Endothelial cell (in vitro differentiated cells): Measurements from ENCODE around the gene VWA3B. TPM values are rescaled to one million over a fixed set of nuclear protein-coding genes. Genes with fewer than 3 reads are reported as not detected.

Source experiments
- DNase-seq: peaks from one replicate; pipeline ENCODE4 v3.0.0; 2021; ENCODE audit warnings: low spot score
- H3K27ac Mint-ChIP-seq: one replicate; pipeline ENCODE4 v1.8.0; 2021; ENCODE audit warnings: mixed read lengths, inconsistent platforms; ENCODE audit not compliant: unreplicated experiment
- H3K27me3 Mint-ChIP-seq: one replicate; pipeline ENCODE4 v1.8.0; 2021; ENCODE audit warnings: mild to moderate bottlenecking, moderate library complexity, mixed read lengths, inconsistent platforms; ENCODE audit not compliant: unreplicated experiment
- H3K36me3 Mint-ChIP-seq: one replicate; pipeline ENCODE4 v1.8.0; 2021; ENCODE audit warnings: mild to moderate bottlenecking, low read depth, mixed read lengths, inconsistent platforms; ENCODE audit not compliant: unreplicated experiment
- H3K4me1 Mint-ChIP-seq: one replicate; pipeline ENCODE4 v1.8.0; 2021; ENCODE audit warnings: mild to moderate bottlenecking, mixed read lengths, inconsistent platforms; ENCODE audit not compliant: unreplicated experiment
- H3K4me3 Mint-ChIP-seq: one replicate; pipeline ENCODE4 v1.8.0; 2021; ENCODE audit warnings: mild to moderate bottlenecking, mixed read lengths, inconsistent platforms; ENCODE audit not compliant: unreplicated experiment
- H3K9me3 Mint-ChIP-seq: one replicate; pipeline ENCODE4 v1.8.0; 2021; ENCODE audit warnings: mixed read lengths, inconsistent platforms; ENCODE audit not compliant: unreplicated experiment
- total RNA-seq: library from RNA; stranded (reverse); fragmentation: NEBNext Ultra II Directional; extraction: Animal tissue kit (Norgen Biotek cat#: 25700); gene quantifications from one replicate; pipeline ENCODE4 v1.2.1, GENCODE V29; 2021; ENCODE audit not compliant: unreplicated experiment
- TF ChIP-seq, protein P1 (sequence below): fragments of 200-600 bp; sonication (generic); IDR thresholded peaks from one replicate; pipeline ENCODE4 v1.5.0; 2021; ENCODE audit warnings: antibody characterized with exemption; ENCODE audit not compliant: unreplicated experiment

VWA3B gene
- total RNA-seq, 1 donor from 2014 or later, result not detected

DNA sequence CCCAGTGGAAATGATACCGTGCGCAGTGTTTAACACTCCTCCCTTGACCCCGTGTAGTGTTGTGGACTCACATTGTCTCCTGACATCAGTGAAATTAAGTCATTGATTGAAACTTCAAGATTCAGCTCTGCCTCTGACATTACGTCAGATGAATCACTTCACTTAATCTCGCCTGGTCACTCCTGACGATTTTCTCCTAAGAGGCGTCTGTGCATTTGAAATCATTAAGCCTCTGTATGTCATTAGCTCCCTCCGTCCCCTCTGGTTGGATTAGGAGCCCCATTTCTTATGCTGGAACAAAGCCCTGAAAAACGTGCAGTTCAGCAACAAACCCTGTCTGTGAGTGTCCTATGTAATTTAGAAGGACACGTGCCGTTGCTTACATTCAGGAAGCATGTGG is 222.6 kb downstream of the VWA3B start:
- TF ChIP-seq, protein P1, sequence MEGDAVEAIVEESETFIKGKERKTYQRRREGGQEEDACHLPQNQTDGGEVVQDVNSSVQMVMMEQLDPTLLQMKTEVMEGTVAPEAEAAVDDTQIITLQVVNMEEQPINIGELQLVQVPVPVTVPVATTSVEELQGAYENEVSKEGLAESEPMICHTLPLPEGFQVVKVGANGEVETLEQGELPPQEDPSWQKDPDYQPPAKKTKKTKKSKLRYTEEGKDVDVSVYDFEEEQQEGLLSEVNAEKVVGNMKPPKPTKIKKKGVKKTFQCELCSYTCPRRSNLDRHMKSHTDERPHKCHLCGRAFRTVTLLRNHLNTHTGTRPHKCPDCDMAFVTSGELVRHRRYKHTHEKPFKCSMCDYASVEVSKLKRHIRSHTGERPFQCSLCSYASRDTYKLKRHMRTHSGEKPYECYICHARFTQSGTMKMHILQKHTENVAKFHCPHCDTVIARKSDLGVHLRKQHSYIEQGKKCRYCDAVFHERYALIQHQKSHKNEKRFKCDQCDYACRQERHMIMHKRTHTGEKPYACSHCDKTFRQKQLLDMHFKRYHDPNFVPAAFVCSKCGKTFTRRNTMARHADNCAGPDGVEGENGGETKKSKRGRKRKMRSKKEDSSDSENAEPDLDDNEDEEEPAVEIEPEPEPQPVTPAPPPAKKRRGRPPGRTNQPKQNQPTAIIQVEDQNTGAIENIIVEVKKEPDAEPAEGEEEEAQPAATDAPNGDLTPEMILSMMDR, result no peak
- Mint-ChIP-seq H3K4me1 (peaks cover 22% of the 10 kb centered on the region), H3K27ac (no peak overlapping the region), H3K9me3 (peaks cover 4% of the 10 kb centered on the region), H3K27me3 (peaks cover 3% of the 10 kb centered on the region), H3K36me3 (no peaks in the 10 kb centered on the region), H3K4me3 (no peak overlapping the region)
- no peak for DNase-seq

DNA sequence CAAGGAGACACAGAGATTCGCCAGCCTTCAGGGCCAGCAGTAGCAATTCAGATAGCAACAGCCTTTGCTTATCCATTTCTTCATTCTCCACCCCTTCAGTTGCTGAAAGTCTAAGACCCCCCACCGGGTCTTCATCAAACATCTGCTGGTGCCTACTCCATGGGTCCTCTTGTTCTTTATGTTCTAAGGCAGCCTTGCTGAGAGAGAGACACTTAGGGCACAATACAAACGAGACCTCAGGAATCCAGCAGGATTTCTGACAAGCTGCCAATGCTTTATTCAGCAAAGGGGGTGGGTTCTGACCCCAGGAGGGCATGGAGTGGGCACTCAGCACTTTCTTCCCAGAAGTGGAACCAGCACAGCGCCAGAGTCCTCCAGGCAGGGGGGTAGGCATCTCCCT is 223.0 kb downstream of the VWA3B start:
- no peak overlapping the region for H3K4me3 Mint-ChIP-seq
- H3K4me1 Mint-ChIP-seq, result peaks cover 22% of the 10 kb centered on the region
- H3K9me3 Mint-ChIP-seq, result peaks cover under 1% of the 10 kb centered on the region
- TF ChIP-seq, protein P1, result no peak
- H3K27ac Mint-ChIP-seq, result no peak overlapping the region
- DNase-seq, result no peak
- peaks cover 2% of the 10 kb centered on the region for H3K27me3 Mint-ChIP-seq
- H3K36me3 Mint-ChIP-seq, result no peaks in the 10 kb centered on the region

DNA sequence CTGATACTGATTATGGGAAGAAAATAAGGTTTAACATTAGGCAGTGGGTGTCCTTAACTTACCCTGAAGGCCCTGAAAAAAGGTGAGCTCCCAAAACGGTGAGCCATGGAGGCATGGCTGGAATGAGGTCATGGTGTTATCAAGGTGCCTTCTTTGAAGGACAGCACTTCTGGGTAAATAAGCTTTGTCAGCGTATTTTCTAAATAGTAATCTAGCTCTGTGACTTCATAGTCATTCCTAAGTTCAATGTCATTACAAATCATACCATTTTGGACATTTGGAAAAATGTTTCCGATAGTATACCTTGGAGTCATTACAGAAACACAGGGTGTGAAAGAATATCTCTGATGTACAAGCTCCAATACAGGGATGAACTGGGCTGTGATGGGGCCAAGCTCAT is 224.1 kb downstream of the VWA3B start:
- Mint-ChIP-seq H3K4me1 (peaks cover 22% of the 10 kb centered on the region), H3K9me3 (no peaks in the 10 kb centered on the region), H3K36me3 (no peaks in the 10 kb centered on the region), H3K27me3 (no peaks in the 10 kb centered on the region), H3K4me3 (no peak overlapping the region), H3K27ac (no peak overlapping the region)
- TF ChIP-seq, protein P1, result no peak
- DNase-seq, result no peak

DNA sequence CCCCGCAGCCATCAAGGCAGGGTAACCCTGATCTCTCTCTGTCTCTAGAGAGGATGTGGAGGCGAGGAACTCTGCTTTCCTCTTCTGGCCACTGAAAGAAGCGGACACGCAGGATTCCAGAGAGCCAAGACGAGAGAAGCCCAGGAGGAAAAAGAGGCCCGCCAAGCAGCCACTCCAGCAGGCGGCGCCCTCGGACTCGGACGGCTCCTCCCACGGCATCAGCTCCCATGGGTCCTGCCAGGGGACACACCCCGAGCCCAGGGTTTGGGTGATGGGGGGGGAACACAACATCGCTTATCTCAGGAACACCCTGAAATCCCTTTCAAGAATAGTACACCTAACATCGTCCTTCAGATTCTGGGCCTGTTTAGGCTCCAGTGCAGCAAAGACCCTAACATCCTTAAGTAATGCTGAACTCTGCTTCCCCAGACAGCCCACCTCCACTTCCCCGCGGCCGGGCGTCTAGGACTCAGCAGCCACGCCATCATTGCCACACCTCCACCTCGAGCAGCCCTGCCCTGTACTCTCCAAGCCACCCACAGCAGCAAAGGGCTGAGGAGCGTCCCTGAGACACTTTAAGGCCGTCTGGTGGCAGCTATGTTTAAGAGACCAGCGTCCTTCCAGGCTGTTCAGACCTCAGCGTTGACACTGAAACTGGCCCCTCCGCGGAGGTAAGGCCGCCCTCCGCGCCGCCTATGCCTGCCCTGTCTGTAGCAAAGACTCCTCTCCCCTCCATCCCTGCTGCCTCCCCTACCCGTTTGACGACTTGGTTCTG is 225.0 kb downstream of the VWA3B start:
- H3K27ac Mint-ChIP-seq, result no peak overlapping the region
- H3K36me3 Mint-ChIP-seq, result no peaks in the 10 kb centered on the region
- H3K4me3 Mint-ChIP-seq, result no peak overlapping the region
- no peaks in the 10 kb centered on the region for H3K9me3 Mint-ChIP-seq
- peaks cover 22% of the 10 kb centered on the region for H3K4me1 Mint-ChIP-seq
- DNase-seq, result no peak
- TF ChIP-seq, protein P1, result no peak
- no peaks in the 10 kb centered on the region for H3K27me3 Mint-ChIP-seq

DNA sequence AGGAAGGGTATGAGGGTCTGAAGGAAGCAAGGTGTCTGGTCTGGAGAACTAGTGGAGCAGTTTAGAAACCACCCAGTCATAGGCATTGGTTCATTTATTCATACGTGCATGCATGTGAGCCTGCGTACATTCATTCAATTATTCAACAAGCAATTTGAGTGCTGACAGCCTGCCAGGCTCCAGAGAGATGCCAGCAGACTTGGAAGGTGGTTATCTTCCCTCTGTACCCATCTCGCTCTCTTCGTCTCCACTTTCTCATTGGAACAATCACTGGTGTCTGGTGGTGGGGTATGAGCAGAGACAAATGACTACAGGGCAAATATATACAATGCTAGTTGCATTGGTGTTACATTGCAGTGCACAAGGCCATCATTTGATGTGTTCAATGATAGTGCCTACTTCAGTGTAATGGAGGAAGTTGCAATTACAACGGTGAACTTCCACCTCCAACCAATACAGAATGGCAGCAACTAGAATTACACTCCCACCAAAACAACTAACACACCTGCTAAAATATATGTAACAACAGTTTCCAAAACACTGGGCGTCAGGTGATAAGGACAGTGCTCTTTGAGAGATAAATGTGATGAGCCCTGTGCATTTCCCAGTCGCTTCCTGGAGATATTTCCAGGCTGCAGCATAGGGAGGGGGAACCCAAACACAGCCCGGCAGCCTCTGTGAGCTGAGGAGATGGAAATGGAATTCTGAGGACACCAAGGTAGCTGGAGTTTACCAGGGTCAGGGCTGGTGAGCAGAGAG is 226.7 kb downstream of the VWA3B start:
- Mint-ChIP-seq H3K4me1 (peaks cover 22% of the 10 kb centered on the region), H3K27ac (peak overlapping the region; percentile 39), H3K36me3 (no peaks in the 10 kb centered on the region), H3K4me3 (no peak overlapping the region), H3K9me3 (no peaks in the 10 kb centered on the region), H3K27me3 (no peaks in the 10 kb centered on the region)
- DNase-seq, result no peak
- TF ChIP-seq, protein P1, result no peak
